HepG2 (cell line): Measurements from ENCODE around the gene GFPT1. TPM values are rescaled to one million over a fixed set of nuclear protein-coding genes. Genes with fewer than 3 reads are reported as not detected.
A peak's percentile ranks its signal among the peaks of the same experiment; 100 is the strongest.

Source experiments
- ATAC-seq: fragments of 200-7000 bp; cut with Tn5 transposase; 3 replicates; pipeline ENCODE4 v1.9.1; 2020; ENCODE audit warnings: mild to moderate bottlenecking, moderate library complexity
- BruUV-seq: library from RNA; stranded (reverse); fragments of 400-500 nt; replicated peaks from 2 replicates; lab custom pipeline; 2021; lab: Mats Ljungman, UMichigan
- CTCF ChIA-PET: fragments of 300-600 bp; formaldehyde crosslinking; extraction: SDS; loops from one replicate; lab custom pipeline; 2021; ENCODE audit warnings: low total read pairs, inconsistent platforms, low intra/inter-chr PET ratio; lab: Yijun Ruan, JAX
- POLR2A ChIA-PET: fragments of 350-600 bp; sonication (Branson Sonifier 250); formaldehyde crosslinking; loops from one replicate; lab custom pipeline; 2020; ENCODE audit warnings: antibody characterized with exemption, inconsistent platforms; lab: Yijun Ruan, JAX
- DNase-seq: peaks from one replicate; pipeline ENCODE4 v3.0.0-alpha.2; 2015; ENCODE audit warnings: low spot score
- FAIRE-seq: peaks from 3 replicates; lab custom pipeline; 2011; peaks lifted over from hg19 to GRCh38; lab: Jason Lieb, UNC
- H2AFZ ChIP-seq: one replicate; pipeline ENCODE4 v1.6.1; 2011; ENCODE audit warnings: low read length, inconsistent platforms
- H3K27ac ChIP-seq: fragments of 300-600 bp; 3 replicates; pipeline ENCODE4 v1.8.0; 2011; ENCODE audit warnings: mixed run types, mild to moderate bottlenecking, mixed read lengths, low read length, inconsistent platforms; ENCODE audit not compliant: insufficient read depth; ENCODE audit errors: extremely low read length
- H3K27me3 ChIP-seq, 2 experiments: fragments of 200-600 bp in 1 of 2; 2 replicates in 1 of 2; 3 replicates in 1 of 2; pipeline versions ENCODE4 v1.6.0 to v1.8.0; 2011; ENCODE audit warnings: low read length in 2 of 2, mild to moderate bottlenecking in 2 of 2, moderate library complexity in 2 of 2, inconsistent platforms in 1 of 2; ENCODE audit not compliant: insufficient read depth in 2 of 2, control insufficient read depth in 1 of 2
- H3K36me3 ChIP-seq, 2 experiments: fragments of 200-600 bp in 1 of 2; replicated peaks in 1 of 2; 2 replicates in 1 of 2; 3 replicates in 1 of 2; pipeline versions ENCODE4 v1.5.1 to v1.8.0; 2011; ENCODE audit warnings: low read length in 2 of 2, inconsistent platforms in 1 of 2; ENCODE audit not compliant: insufficient read depth in 2 of 2, control insufficient read depth in 1 of 2
- H3K4me1 ChIP-seq: 2 replicates; pipeline ENCODE4 v1.5.1; 2012; ENCODE audit warnings: low read length, inconsistent platforms; ENCODE audit not compliant: insufficient read depth
- H3K4me2 ChIP-seq: 2 replicates; pipeline ENCODE4 v1.6.0; 2011; ENCODE audit warnings: low read depth, low read length, inconsistent platforms
- H3K4me3 ChIP-seq, 3 experiments: fragments of 200-600 bp in 1 of 3; sonication (generic), shearing (Covaris generic) in 1 of 3; replicated peaks in 1 of 3; 2 replicates each; pipeline ENCODE4 v1.5.1; 2011 to 2016; ENCODE audit warnings: low read length in 3 of 3, inconsistent platforms in 2 of 3, low read depth in 2 of 3, mild to moderate bottlenecking in 2 of 3, control low read depth in 1 of 3, mixed read lengths in 1 of 3; ENCODE audit not compliant: insufficient read depth in 1 of 3
- H3K79me2 ChIP-seq: one replicate; pipeline ENCODE4 v1.6.1; 2011; ENCODE audit warnings: low read length, inconsistent platforms; ENCODE audit not compliant: insufficient read depth
- H3K9ac ChIP-seq: 2 replicates; pipeline ENCODE4 v1.6.0; 2011; ENCODE audit warnings: mild to moderate bottlenecking, low read depth, low read length, inconsistent platforms; ENCODE audit not compliant: insufficient read depth
- H3K9me3 ChIP-seq: 2 replicates; pipeline ENCODE4 v1.5.1; 2012; ENCODE audit warnings: mild to moderate bottlenecking, low read length
- H4K20me1 ChIP-seq: 2 replicates; pipeline ENCODE4 v1.6.0; 2011; ENCODE audit warnings: inconsistent platforms, mild to moderate bottlenecking, low read length, moderate library complexity; ENCODE audit not compliant: insufficient read depth
- ATM ChIP-seq: fragments of 450-650 bp; IDR thresholded peaks from 2 replicates; pipeline ENCODE4 v1.7.1; 2017; ENCODE audit warnings: mild to moderate bottlenecking, borderline replicate concordance
- CHD4 ChIP-seq: fragments of 200-600 bp; sonication (generic); IDR thresholded peaks from 2 replicates; pipeline ENCODE4 v1.7.0; 2017; ENCODE audit warnings: mild to moderate bottlenecking, low read length, borderline replicate concordance
- HBP1 ChIP-seq: IDR thresholded peaks from 2 replicates; pipeline ENCODE4 v1.6.1; 2016; ENCODE audit warnings: low read depth, control low read depth
- PRPF4 ChIP-seq: fragments of 200-400 bp; formaldehyde crosslinking; IDR thresholded peaks from 2 replicates; pipeline ENCODE4 v1.6.1; 2016; ENCODE audit warnings: low read length, low read depth; ENCODE audit not compliant: poor library complexity, severe bottlenecking
- SAP130 ChIP-seq: IDR thresholded peaks from 2 replicates; pipeline ENCODE4 v1.6.1; 2016; ENCODE audit warnings: low read depth
- SSRP1 ChIP-seq: IDR thresholded peaks from 2 replicates; pipeline ENCODE4 v1.6.1; 2016; ENCODE audit warnings: control low read depth
- TEAD2 ChIP-seq: sonication (generic); formaldehyde crosslinking; IDR thresholded peaks from 2 replicates; pipeline ENCODE4 v1.9.0; 2021; ENCODE audit warnings: missing genetic modification reagents
- ZNF350 ChIP-seq: sonication (generic); formaldehyde crosslinking; IDR thresholded peaks from 2 replicates; pipeline ENCODE4 v1.4.0; 2020; ENCODE audit warnings: mild to moderate bottlenecking, low read depth, missing genetic modification reagents, borderline replicate concordance
- ZNF414 ChIP-seq: sonication (generic); formaldehyde crosslinking; IDR thresholded peaks from 2 replicates; pipeline ENCODE4 v1.5.0; 2020; ENCODE audit warnings: missing genetic modification reagents
- ZNF644 ChIP-seq: IDR thresholded peaks from 2 replicates; pipeline ENCODE4 v1.6.1; 2016; ENCODE audit warnings: low read depth
- WGBS: methylation state at CpG from one replicate; pipeline ENCODE4 v1.1.6; 2017; ENCODE audit warnings: low lambda C conversion rate; 5-methylcytosine and 5-hydroxymethylcytosine counted together
- in situ Hi-C: cut with HindIII; loops from 2 replicates; pipeline ENCODE4 v1.10.0; 2017; ENCODE audit warnings: low pct_unique_long_range_greater_than_20kb; ENCODE audit not compliant: extremely low pct_ligation_motif_present
- intact Hi-C: fragments of 100-400 bp; cut with micrococcal nuclease; formaldehyde crosslinking; loops from one replicate; pipeline ENCODE4 v1.10.0; 2022; ENCODE audit not compliant: unreplicated experiment
- polyA plus RNA-seq, 8 experiments: library from polyadenylated mRNA; depleted of rRNA in 3 of 8; stranded (reverse) in 7 of 8; unstranded in 1 of 8; fragments of >200 nt; fragmentation: Illumina TruSeq in 4 of 8; extraction: Trizol in 4 of 8; gene quantifications; 2 replicates each; pipeline versions ENCODE4 v1.2.1 to v1.2.3, GENCODE V29; 2011 to 2016; ENCODE audit warnings: low read depth in 4 of 8, missing spikeins in 1 of 8, mixed read lengths in 1 of 8; ENCODE audit not compliant: insufficient read depth in 1 of 8
- total RNA-seq, 5 experiments: library from RNA; depleted of rRNA; stranded (reverse); fragments of >200 nt; fragmentation: Illumina TruSeq; extraction: Trizol; gene quantifications; 2 replicates each; pipeline ENCODE4 v1.2.3, GENCODE V29; 2016; ENCODE audit warnings: low read depth in 1 of 5

The GFPT1 gene
- total and polyA plus RNA-seq, 2 of the 13 experiments (the other 11 are each of a cell fraction or from before 2014, with no cell fraction given), result 24.0 to 84.9 TPM

GRCh38 chr2:69292256-69292655, 94.8 kb downstream of the GFPT1 start (continued):
- TF ChIP-seq TEAD2 (CRISPR knock-in tag), result no peak
- TF ChIP-seq ZNF414 (CRISPR knock-in tag), result no peak
- TF ChIP-seq CHD4, result no peak
- TF ChIP-seq ZNF644 (CRISPR knock-in tag), result no peak
- no peak for TF ChIP-seq PRPF4
- TF ChIP-seq ZNF350, result no peak

- 95% methylated on average over 3 of the region's 3 CpGs for WGBS
- DNase-seq (no peak), ATAC-seq (no peak; the same call in 2 of the 3 replicates), FAIRE-seq (no peak)
- TF ChIP-seq SAP130 (no peak), ATM (no peak), SSRP1 (CRISPR knock-in tag) (0 out of 2 replicates have a peak, but pooled peaks have one; percentile 20), HBP1 (CRISPR knock-in tag) (no peak)
- Histone ChIP-seq H3K4me2 (peak overlapping the region; percentile 46; the same call in 1 of the 2 replicates), H3K79me2 (no peaks in the 10 kb centered on the region), H3K4me3 (no peak overlapping the region), H3K36me3 (peaks cover 0 to 35% of the 10 kb centered on the region in 2 experiments; a peak in 2 of 5 replicates), H3K4me1 (peaks cover 34% of the 10 kb centered on the region), H3K27ac (peak overlapping the region; percentile 32), H2AFZ (no peak overlapping the region), H4K20me1 (no peaks in the 10 kb centered on the region), H3K9me3 (no peaks in the 10 kb centered on the region), H3K27me3 (no peaks in the 10 kb centered on the region), H3K9ac (no peak overlapping the region; the same call in 1 of the 2 replicates)
- no TSS peak for BruUV-seq
- POLR2A ChIA-PET, result interaction anchor here (0.7 to 1.3 kb wide), 5 partner anchors 9 to 114 kb away, joined by 3 to 9 read pairs (median 4); no protein-coding TSS in a partner anchor
- in situ Hi-C loops, result no loop called here
- intact Hi-C loops, result no loop called here
- CTCF ChIA-PET, result no interaction called here
Measured at GRCh38 chr2:69291721-69292120, 95.3 kb downstream of the GFPT1 start.
